K562 (cell line): ENCODE measurements around the gene CLVS2. TPM values are rescaled to one million over a fixed set of nuclear protein-coding genes. Genes with fewer than 3 reads are reported as not detected.

Source experiments
- ATAC-seq: fragments of 200-7000 bp; cut with Tn5 transposase; 3 replicates; pipeline ENCODE4 v1.9.1; 2020; ENCODE audit warnings: moderate library complexity
- BruUV-seq: library from RNA; stranded (reverse); fragments of 400-500 nt; replicated peaks from 2 replicates; lab custom pipeline; 2021; lab: Mats Ljungman, UMichigan
- CTCF ChIA-PET: fragments of 300-600 bp; formaldehyde crosslinking; extraction: SDS; loops from one replicate; lab custom pipeline; 2021; ENCODE audit warnings: low intra/inter-chr PET ratio; lab: Yijun Ruan, JAX
- POLR2A ChIA-PET: fragments of 300-600, 350-650 bp; sonication (Branson Sonifier 250); formaldehyde crosslinking; extraction: SDS; loops from one replicate; lab custom pipeline; 2021; ENCODE audit warnings: antibody characterized with exemption, inconsistent platforms; lab: Yijun Ruan, JAX
- DNase-seq, 4 experiments: peaks; one replicate each; pipeline versions ENCODE4 v3.0.0 to v3.0.0-alpha.2; 2011 to 2018; ENCODE audit warnings: low spot score in 3 of 4, mixed read lengths in 3 of 4; ENCODE audit errors: extremely low read depth in 1 of 4
- FAIRE-seq: peaks from 2 replicates; lab custom pipeline; 2011; peaks lifted over from hg19 to GRCh38; lab: Jason Lieb, UNC
- H2AFZ ChIP-seq: 2 replicates; pipeline ENCODE4 v1.6.0; 2011; ENCODE audit warnings: low read depth, low read length, control low read depth, inconsistent platforms
- H3K27ac ChIP-seq: fragments of 200-600 bp; 3 replicates; pipeline ENCODE4 v1.8.0; 2011; ENCODE audit warnings: low read depth, mild to moderate bottlenecking, control low read depth, inconsistent platforms, low read length, moderate library complexity, mixed read lengths; ENCODE audit errors: extremely low read depth
- H3K27me3 ChIP-seq, 2 experiments: fragments of 300-600 bp in 1 of 2; 2 replicates in 1 of 2; 3 replicates in 1 of 2; pipeline versions ENCODE4 v1.6.0 to v1.8.0; 2011; ENCODE audit warnings: inconsistent platforms in 2 of 2, low read length in 2 of 2, mild to moderate bottlenecking in 1 of 2, mixed read lengths in 1 of 2, moderate library complexity in 1 of 2; ENCODE audit not compliant: control insufficient read depth in 2 of 2, insufficient read depth in 2 of 2
- H3K36me3 ChIP-seq: fragments of 300-600 bp; 3 replicates; pipeline ENCODE4 v1.8.0; 2011; ENCODE audit warnings: mild to moderate bottlenecking, low read length, inconsistent platforms; ENCODE audit not compliant: control insufficient read depth, insufficient read depth
- H3K4me1 ChIP-seq, 2 experiments: fragments of 200-600 bp in 1 of 2; replicated peaks in 1 of 2; 2 replicates in 1 of 2; 3 replicates in 1 of 2; pipeline versions ENCODE4 v1.5.1 to v1.8.0; 2011; ENCODE audit warnings: inconsistent platforms in 2 of 2, low read length in 2 of 2, mild to moderate bottlenecking in 1 of 2, mixed read lengths in 1 of 2, moderate library complexity in 1 of 2; ENCODE audit not compliant: control insufficient read depth in 2 of 2, insufficient read depth in 2 of 2
- H3K4me2 ChIP-seq: 2 replicates; pipeline ENCODE4 v1.6.1; 2011; ENCODE audit warnings: low read length, control low read depth, inconsistent platforms, mixed read lengths; ENCODE audit not compliant: insufficient read depth
- H3K4me3 ChIP-seq: fragments of 200-600 bp; sonication (generic), shearing (Covaris generic); 2 replicates; pipeline ENCODE4 v1.5.1; 2016; ENCODE audit warnings: control low read depth, inconsistent platforms
- H3K79me2 ChIP-seq: fragments of 200-600 bp; 3 replicates; pipeline ENCODE4 v1.8.0; 2011; ENCODE audit warnings: low read length, inconsistent platforms; ENCODE audit not compliant: control insufficient read depth, insufficient read depth
- H3K9ac ChIP-seq, 2 experiments: 2 replicates each; pipeline versions ENCODE4 v1.6.0 to v1.6.1; 2011; ENCODE audit warnings: low read depth in 2 of 2, low read length in 2 of 2, control low read depth in 1 of 2, inconsistent platforms in 1 of 2, mild to moderate bottlenecking in 1 of 2, mixed read lengths in 1 of 2; ENCODE audit not compliant: insufficient read depth in 1 of 2
- H3K9me1 ChIP-seq: one replicate; pipeline ENCODE4 v1.6.0; 2011; ENCODE audit warnings: inconsistent platforms, mild to moderate bottlenecking, low read length, moderate library complexity; ENCODE audit not compliant: control insufficient read depth, insufficient read depth
- H3K9me3 ChIP-seq: replicated peaks from 2 replicates; pipeline ENCODE4 v1.5.1; 2011; ENCODE audit warnings: low read depth, low read length, inconsistent platforms; ENCODE audit not compliant: control insufficient read depth, insufficient read depth
- H4K20me1 ChIP-seq: replicated peaks from 2 replicates; pipeline ENCODE4 v1.6.1; 2011; ENCODE audit warnings: low read length, inconsistent platforms, mixed read lengths; ENCODE audit not compliant: control insufficient read depth, insufficient read depth
- ATF1 ChIP-seq, 2 experiments: fragments of 450-650 bp in 1 of 2; IDR thresholded peaks; 2 replicates each; pipeline ENCODE4 v1.6.1; 2016; ENCODE audit warnings: missing compliant biosample characterization in 1 of 2, missing genetic modification characterization in 1 of 2
- CLOCK ChIP-seq: fragments of 250-450 bp; sonication (Bioruptor Pico); IDR thresholded peaks from 2 replicates; pipeline ENCODE4 v1.4.0; 2020; ENCODE audit warnings: mild to moderate bottlenecking, moderate library complexity, borderline replicate concordance
- ERF ChIP-seq: fragments of 450-650 bp; formaldehyde crosslinking; IDR thresholded peaks from 2 replicates; pipeline ENCODE4 v1.4.0; 2020; ENCODE audit warnings: mild to moderate bottlenecking, mixed read lengths
- EWSR1 ChIP-seq: fragments of 450-650 bp; IDR thresholded peaks from 2 replicates; pipeline ENCODE4 v1.6.1; 2018; ENCODE audit warnings: borderline replicate concordance, mild to moderate bottlenecking, low read depth, moderate library complexity; ENCODE audit not compliant: partially characterized antibody
- FOSL1 ChIP-seq: fragments of 200-800 bp; sonication (Bioruptor generic); conservative IDR thresholded peaks from 2 replicates; pipeline ENCODE4 v1.6.1; 2016; ENCODE audit warnings: missing genetic modification characterization, missing compliant biosample characterization
- FOXP1 ChIP-seq: sonication (generic); formaldehyde crosslinking; IDR thresholded peaks from 2 replicates; pipeline ENCODE4 v1.8.0; 2022; ENCODE audit warnings: mild to moderate bottlenecking, missing genetic modification reagents
- PHF21A ChIP-seq: fragments of 450-650 bp; IDR thresholded peaks from 2 replicates; pipeline ENCODE4 v1.6.1; 2017; ENCODE audit warnings: low read depth, borderline replicate concordance
- RBM15 ChIP-seq: fragments of 200-400 bp; formaldehyde crosslinking; IDR thresholded peaks from 2 replicates; pipeline ENCODE4 v1.6.1; 2018; ENCODE audit warnings: mild to moderate bottlenecking, low read length, moderate library complexity; ENCODE audit not compliant: insufficient read depth
- SFPQ ChIP-seq: fragments of 200-400 bp; formaldehyde crosslinking; IDR thresholded peaks from 2 replicates; pipeline ENCODE4 v1.6.1; 2017; ENCODE audit warnings: mild to moderate bottlenecking, low read depth, low read length, moderate library complexity
- SMAD1 ChIP-seq: fragments of 150-350 bp; IDR thresholded peaks from 2 replicates; pipeline ENCODE4 v1.6.1; 2014; ENCODE audit warnings: low read length, low read depth; ENCODE audit not compliant: partially characterized antibody
- SMARCB1 ChIP-seq: IDR thresholded peaks from 2 replicates; pipeline ENCODE4 v1.6.1; 2011; ENCODE audit warnings: improper control_type of control experiment, low read depth; ENCODE audit not compliant: insufficient read length
- SP2 ChIP-seq: IDR thresholded peaks from 2 replicates; pipeline ENCODE4 v1.6.1; 2011; ENCODE audit warnings: mild to moderate bottlenecking, low read depth, low read length, moderate library complexity; ENCODE audit not compliant: poor library complexity, severe bottlenecking; ENCODE audit errors: extremely low read depth
- ZEB2 ChIP-seq: fragments of 450-650 bp; IDR thresholded peaks from 2 replicates; pipeline ENCODE4 v1.6.1; 2016
- ZFP30 ChIP-seq: fragments of 250-450 bp; sonication (Bioruptor Pico); IDR thresholded peaks from 2 replicates; pipeline ENCODE4 v1.8.0; 2022; ENCODE audit warnings: moderate library complexity, mild to moderate bottlenecking, inconsistent platforms, borderline replicate concordance
- ZNF511 ChIP-seq: sonication (generic); formaldehyde crosslinking; IDR thresholded peaks from 2 replicates; pipeline ENCODE4 v1.8.0; 2022; ENCODE audit warnings: mild to moderate bottlenecking, missing genetic modification reagents
- WGBS: fragments of 100-300 bp; shearing (Covaris generic); methylation state at CpG from one replicate; pipeline ENCODE4 v1.1.6; 2016; ENCODE audit warnings: low coverage, mixed read lengths; ENCODE audit not compliant: insufficient coverage; ENCODE audit errors: missing lambda C conversion rate; 5-methylcytosine and 5-hydroxymethylcytosine counted together
- in situ Hi-C: fragments of 300-500 bp; cut with MboI; formaldehyde crosslinking; loops from 4 replicates; pipeline ENCODE4 v1.15.0; 2018; ENCODE audit warnings: inconsistent platforms, mixed read lengths
- intact Hi-C: fragments of 100-400 bp; cut with micrococcal nuclease; formaldehyde crosslinking; loops from 2 replicates; pipeline ENCODE4 v1.14.2; 2022
- polyA plus RNA-seq, 8 experiments: library from polyadenylated mRNA; depleted of rRNA in 4 of 8; stranded (reverse) in 5 of 8; unstranded in 3 of 8; fragments of >200 nt; fragmentation: Nextera tagmentation in 2 of 8; fragmentation: Illumina TruSeq in 1 of 8; extraction: Ambion mirVana in 2 of 8; extraction: Trizol in 1 of 8; gene quantifications; 2 replicates each; pipeline versions ENCODE4 v1.2.1 to v1.2.3, GENCODE V29; 2011 to 2014; ENCODE audit warnings: inconsistent platforms in 1 of 8, missing spikeins in 1 of 8
- total RNA-seq, 7 experiments: library from RNA; depleted of rRNA in 6 of 7; stranded (reverse); fragments of >200 nt in 6 of 7; fragmentation: Illumina TruSeq in 2 of 7; extraction: Trizol in 2 of 7; gene quantifications; 2 replicates each; pipeline versions ENCODE4 v1.2.1 to v1.2.3, GENCODE V29; 2011 to 2021; ENCODE audit warnings: low replicate concordance in 1 of 7

CLVS2 gene
- total and polyA plus RNA-seq, 9 of the 15 experiments (the other 6 are each of a cell fraction or from before 2014, with no cell fraction given): 0.01 to 0.36 (median 0.03) TPM; not detected in 3

- in situ Hi-C loops: no loop called here
- no peak overlapping the region for H3K4me2 ChIP-seq
- no peak overlapping the region for H3K9ac ChIP-seq
- H3K27me3 ChIP-seq: no peaks in the 10 kb centered on the region
- intact Hi-C loops: no loop called here
- ChIA-PET CTCF (no interaction called here), POLR2A (no interaction called here)
- no peak for DNase-seq
- no peaks in the 10 kb centered on the region for H3K79me2 ChIP-seq
- H3K36me3 ChIP-seq: no peaks in the 10 kb centered on the region
- FAIRE-seq: no peak
- no peaks in the 10 kb centered on the region for H3K4me1 ChIP-seq
- no peaks in the 10 kb centered on the region for H4K20me1 ChIP-seq
- BruUV-seq: no TSS peak
- no peak for ATAC-seq
- H3K9me1 ChIP-seq: no peaks in the 10 kb centered on the region
- 0% methylated on average over 5 of the region's 5 CpGs for WGBS
- H3K27ac ChIP-seq: no peak overlapping the region
- no peak overlapping the region for H2AFZ ChIP-seq
- H3K4me3 ChIP-seq: no peak overlapping the region
- no peaks in the 10 kb centered on the region for H3K9me3 ChIP-seq
- TF ChIP-seq EWSR1 (no peak), SP2 (no peak), ERF (CRISPR knock-in tag) (no peak), FOXP1 (no peak), ZEB2 (no peak), FOSL1 (tag) (no peak), ZFP30 (CRISPR knock-in tag) (no peak), CLOCK (CRISPR knock-in tag) (no peak), SFPQ (no peak), ZNF511 (CRISPR knock-in tag) (no peak), ATF1 (CRISPR knock-in tag; IDR thresholded peaks at IDR 0.05) (no peak), ATF1 (tag; IDR thresholded peaks at IDR 0.05) (no peak), SMARCB1 (no peak), RBM15 (no peak), SMAD1 (no peak), PHF21A (no peak)
These were observed 28.9 kb downstream of the CLVS2 start for GRCh38 chr6:123024976-123025375.
